ENCODE data around the gene ADM.

Gene ADM

GRCh38 chr11:10329935-10330334 lies 25.1 kb downstream of the ADM start:
- no peak for DNase-seq (ENCODE audit: low spot score)

- DNase-seq (ENCODE audit: low spot score), result no peak
Observed at GRCh38 chr11:10331548-10332289, 26.8 kb downstream of the ADM start.

- no peak for DNase-seq (ENCODE audit: low spot score)
Observed at GRCh38 chr11:10333490-10333889, 28.6 kb downstream of the ADM start.

GRCh38 chr11:10338287-10338686 lies 33.4 kb downstream of the ADM start:
- DNase-seq (ENCODE audit: low spot score), result no peak

GRCh38 chr11:10348650-10349280 lies 43.9 kb downstream of the ADM start:
- DNase-seq (ENCODE audit: low spot score), result no peak

GRCh38 chr11:10349281-10349665 lies 44.4 kb downstream of the ADM start:
- DNase-seq (ENCODE audit: low spot score), result no peak

- no peak for DNase-seq (ENCODE audit: low spot score)
Observed at GRCh38 chr11:10349806-10350205, 44.9 kb downstream of the ADM start.

GRCh38 chr11:10350334-10350733 lies 45.5 kb downstream of the ADM start:
- DNase-seq (ENCODE audit: low spot score), result no peak

- DNase-seq (ENCODE audit: low spot score), result no peak
Observed at GRCh38 chr11:10351435-10351764, 46.5 kb downstream of the ADM start.

- DNase-seq (ENCODE audit: low spot score), result no peak
Observed at GRCh38 chr11:10351765-10352641, 47.1 kb downstream of the ADM start.

- DNase-seq (ENCODE audit: low spot score), result no peak
Observed at GRCh38 chr11:10352921-10353550, 48.2 kb downstream of the ADM start.

- DNase-seq (ENCODE audit: low spot score), result no peak
Observed at GRCh38 chr11:10354389-10354788, 49.5 kb downstream of the ADM start.

- no peak for DNase-seq (ENCODE audit: low spot score)
Observed at GRCh38 chr11:10355257-10355661, 50.4 kb downstream of the ADM start.

- DNase-seq (ENCODE audit: low spot score), result no peak
Observed at GRCh38 chr11:10356161-10356560, 51.3 kb downstream of the ADM start.

All from CD4-positive, alpha-beta T cell treated with Interleukin-2 at 100 ng/mL for 4 hours (primary cell).